Fibroblast of skin of left biceps (primary cell): ENCODE results near the gene ZNRF3.
"Not testable (repeated sequence)": the region's sequence is repeated elsewhere in the genome, so short reads cannot be mapped to it uniquely, and the experiment has no call there.

ENCODE experiments used
- DNase-seq, 2 experiments: peaks; one replicate each; pipeline ENCODE4 v3.0.0-alpha.2; 2013; ENCODE audit warnings: low read depth in 2 of 2

Gene ZNRF3

GRCh38 chr22:28907311-28908008 lies 24.1 kb downstream of the ZNRF3 start:
- no peak for DNase-seq

- DNase-seq, result not testable (repeated sequence)
Observed at GRCh38 chr22:28908810-28909209, 25.4 kb downstream of the ZNRF3 start.

DNA sequence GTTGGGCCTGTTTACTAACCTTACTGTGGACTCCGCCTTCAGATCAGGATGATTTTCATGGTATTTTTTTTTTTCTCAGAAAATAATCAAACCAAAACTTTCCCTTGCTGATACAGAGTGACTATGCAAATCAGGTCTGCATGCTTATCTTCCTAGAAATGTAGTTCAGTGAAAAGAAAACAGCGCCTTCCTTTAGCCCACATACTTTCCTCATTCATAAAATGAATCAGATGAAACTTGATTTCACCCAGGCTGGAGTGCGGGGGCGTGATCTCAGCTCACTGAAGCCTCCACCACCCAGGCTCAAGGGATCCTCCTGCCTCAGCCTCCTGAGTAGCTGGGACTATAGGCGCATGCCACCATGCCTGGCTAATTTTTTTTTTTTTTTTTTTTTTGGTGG lies 26.0 kb downstream of the ZNRF3 start:
- DNase-seq, result no peak

DNA sequence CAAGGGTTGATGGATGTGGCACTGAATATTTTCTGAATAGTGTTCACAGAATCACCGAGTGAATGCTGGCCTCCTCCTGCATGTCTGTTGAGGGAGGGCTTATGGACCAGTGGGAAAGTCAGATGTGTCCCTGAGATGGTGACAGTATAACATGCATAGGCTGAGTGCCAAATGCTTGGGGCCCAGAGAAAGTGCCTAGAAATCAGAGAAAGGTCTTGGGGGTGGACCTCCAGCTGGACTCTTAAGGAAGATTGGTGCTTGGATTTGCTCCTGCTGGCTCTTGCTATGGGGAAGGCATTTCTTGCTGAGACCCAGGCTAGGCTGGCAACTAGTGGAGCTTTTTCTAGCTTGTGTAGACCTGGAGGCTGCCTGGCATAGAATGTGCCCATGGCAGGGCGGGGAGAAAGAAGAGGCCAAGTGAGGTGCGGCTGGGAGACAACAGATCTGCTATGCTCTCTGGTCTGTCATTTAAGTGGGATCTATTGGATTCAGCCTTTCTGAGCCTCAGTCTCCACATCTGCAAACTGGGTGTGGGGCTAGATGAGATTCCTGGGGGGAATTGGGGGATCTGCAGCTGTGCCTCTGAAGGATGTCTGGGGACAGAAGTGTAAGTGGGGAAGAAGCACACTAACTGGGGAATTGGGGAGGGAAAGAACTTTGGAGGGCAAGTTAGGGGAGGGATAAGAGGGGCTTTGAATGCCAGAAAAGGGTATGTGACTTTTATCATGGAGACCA lies 27.4 kb downstream of the ZNRF3 start:
- DNase-seq, result no peak

- no peak for DNase-seq
Observed at GRCh38 chr22:28911304-28911690, 27.9 kb downstream of the ZNRF3 start.

GRCh38 chr22:28911777-28912669 lies 28.7 kb downstream of the ZNRF3 start:
- peak in 1 of 2 experiments; percentile 13 for DNase-seq

DNA sequence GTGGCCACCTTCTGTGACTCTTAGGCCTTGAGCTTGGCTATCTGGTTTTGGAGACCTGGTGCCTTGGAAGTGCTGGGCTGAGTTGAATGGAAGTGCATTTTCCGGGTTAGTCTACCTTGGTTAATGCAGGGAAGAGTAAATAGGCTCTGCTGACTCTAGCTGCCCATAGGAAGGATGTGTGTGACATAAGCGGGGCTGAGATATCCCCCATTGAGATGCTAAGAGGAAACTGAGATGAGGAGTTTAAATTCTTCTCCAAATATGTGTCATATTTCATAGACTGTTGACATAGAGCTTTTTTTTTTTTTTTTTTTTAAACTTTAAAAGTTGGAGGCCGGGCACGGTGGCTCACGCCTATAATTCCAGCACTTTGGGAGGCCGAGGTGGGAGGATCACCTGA lies 30.8 kb downstream of the ZNRF3 start:
- DNase-seq, result no peak

- no peak for DNase-seq
Observed at GRCh38 chr22:28915969-28916368, 32.6 kb downstream of the ZNRF3 start.

- DNase-seq, result no peak
Observed at GRCh38 chr22:28917747-28918549, 34.6 kb downstream of the ZNRF3 start.

DNA sequence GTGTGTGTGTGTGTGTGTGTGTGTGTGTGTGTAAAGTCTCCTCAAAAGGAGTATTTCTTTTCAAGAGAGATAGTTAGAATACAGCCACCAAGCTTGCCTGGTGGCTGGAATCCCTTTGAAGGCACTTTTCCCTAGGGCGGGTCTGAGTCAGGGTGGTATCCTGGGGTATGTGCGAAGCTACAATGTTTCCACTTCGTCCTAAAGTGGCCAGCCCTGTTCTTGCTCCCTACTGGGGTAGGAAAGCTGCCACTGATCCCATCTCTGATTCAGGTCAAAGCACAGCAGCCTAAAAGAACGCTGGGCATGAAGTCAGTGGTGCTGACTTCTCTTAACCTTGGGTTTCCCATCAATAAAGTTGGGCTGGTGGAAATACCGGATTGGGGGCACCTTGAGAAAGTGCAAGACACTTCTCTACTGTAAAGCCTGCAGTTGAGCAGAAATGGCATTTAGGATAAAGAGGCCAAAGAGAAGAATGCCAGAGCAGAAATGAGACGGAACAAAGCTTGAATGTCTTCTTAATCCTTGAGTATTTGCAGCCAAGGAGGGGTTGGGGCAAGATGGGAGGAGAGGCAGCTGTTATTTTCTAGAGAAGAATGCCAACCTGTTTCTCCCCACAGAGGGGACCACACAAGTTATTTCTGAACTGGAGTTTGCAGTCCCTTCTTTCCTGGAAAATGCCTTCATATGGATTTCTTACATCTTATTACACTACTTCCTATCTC lies 35.3 kb downstream of the ZNRF3 start:
- DNase-seq, result no peak

DNA sequence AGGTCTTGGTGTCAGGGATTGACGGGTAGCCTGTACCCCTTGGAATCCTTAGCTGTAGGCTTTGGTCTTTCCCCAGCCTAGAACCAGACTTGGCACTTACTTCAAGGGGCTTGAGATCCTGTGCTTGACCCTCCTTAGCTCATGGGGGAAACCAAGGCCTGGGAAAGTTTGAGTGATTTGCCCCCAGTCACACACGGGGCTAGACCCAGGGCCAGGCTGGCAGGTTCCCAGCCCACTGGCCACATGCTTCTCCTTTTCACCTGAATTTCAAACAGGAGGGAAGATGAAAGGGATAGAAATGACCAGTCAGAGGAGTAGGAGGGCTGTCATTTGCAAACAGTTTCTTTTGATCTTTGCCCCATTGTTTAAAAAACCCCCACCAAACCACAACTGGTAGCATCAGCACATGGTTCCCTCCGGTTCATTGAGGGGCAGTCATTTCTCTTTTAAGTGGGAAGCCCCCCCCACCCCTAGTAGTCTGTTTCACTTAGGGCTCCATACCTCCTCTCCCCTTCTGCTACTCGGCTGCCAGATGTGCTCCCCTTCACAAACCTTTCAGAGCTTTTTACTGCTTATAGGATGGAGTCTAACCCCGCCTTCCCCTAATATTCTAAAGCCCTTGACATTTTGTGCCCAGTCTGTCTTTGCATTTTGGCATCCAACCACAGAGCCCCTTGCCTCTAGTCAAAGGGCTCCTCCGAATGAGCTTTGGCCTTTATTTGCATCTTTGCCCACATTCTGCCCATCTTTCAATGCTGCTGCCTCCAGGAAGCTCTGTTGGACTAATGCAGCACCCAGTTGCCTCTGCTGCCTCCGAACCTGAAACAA lies 37.6 kb downstream of the ZNRF3 start:
- no peak for DNase-seq

- DNase-seq, result no peak
Observed at GRCh38 chr22:28921585-28921879, 38.2 kb downstream of the ZNRF3 start.

DNA sequence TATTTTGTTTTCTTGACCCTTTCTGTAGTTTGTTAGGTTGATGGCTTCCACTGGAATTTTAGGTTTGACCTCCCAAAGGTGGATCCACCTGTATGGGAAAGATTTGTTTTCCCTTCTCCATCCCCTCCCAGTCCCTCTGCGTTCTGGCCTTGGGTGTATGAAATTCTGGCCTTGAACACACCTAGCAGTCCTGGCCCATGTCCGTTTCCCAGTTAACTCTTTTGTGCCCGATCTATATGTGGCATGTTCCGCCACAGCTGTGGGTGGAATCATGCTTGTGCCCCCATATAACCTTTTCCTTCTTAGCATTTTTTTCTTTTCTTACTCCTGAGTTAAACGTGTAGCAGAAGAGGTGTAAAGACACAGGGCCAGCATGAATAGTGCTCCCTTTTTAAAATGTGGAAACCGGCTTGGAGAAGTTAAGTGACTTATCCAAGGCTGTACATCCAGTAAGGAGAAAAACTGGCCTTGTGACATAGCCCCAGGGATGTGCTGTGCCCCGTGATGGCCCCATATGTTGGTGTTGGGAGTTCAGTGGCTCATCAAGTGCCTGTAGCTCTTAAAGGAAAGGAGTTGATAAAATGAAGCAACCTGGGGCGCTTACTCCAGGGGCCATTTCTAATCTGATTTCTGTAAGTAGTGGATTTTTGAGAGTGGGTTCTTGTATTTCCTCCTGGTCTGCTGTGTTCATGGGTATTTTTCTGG lies 39.3 kb downstream of the ZNRF3 start:
- DNase-seq, result no peak

- no peak for DNase-seq
Observed at GRCh38 chr22:28923826-28924732, 40.7 kb downstream of the ZNRF3 start.

DNA sequence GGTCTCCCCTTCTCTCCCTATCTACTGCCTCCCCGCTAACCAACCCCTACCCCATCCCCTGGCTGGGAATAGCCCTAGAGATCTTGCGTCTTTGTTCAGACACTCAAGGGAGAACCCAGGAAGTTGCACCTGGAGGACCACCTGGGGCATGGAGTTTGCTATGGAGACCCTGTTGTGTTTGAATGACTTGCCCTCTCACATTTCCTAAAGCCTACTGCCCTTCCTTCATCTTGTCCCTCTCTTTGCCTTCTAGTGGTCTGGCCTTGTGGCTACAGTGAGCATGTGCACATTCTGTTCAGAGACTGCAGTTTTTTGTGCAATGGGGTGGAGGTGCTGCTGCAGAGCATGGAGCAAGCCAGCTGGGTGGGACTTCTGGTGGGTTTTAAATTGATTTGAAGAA lies 42.5 kb downstream of the ZNRF3 start:
- DNase-seq, result no peak

GRCh38 chr22:28927630-28928029 lies 44.3 kb downstream of the ZNRF3 start:
- no peak for DNase-seq

GRCh38 chr22:28929197-28929596 lies 45.8 kb downstream of the ZNRF3 start:
- DNase-seq, result no peak

DNA sequence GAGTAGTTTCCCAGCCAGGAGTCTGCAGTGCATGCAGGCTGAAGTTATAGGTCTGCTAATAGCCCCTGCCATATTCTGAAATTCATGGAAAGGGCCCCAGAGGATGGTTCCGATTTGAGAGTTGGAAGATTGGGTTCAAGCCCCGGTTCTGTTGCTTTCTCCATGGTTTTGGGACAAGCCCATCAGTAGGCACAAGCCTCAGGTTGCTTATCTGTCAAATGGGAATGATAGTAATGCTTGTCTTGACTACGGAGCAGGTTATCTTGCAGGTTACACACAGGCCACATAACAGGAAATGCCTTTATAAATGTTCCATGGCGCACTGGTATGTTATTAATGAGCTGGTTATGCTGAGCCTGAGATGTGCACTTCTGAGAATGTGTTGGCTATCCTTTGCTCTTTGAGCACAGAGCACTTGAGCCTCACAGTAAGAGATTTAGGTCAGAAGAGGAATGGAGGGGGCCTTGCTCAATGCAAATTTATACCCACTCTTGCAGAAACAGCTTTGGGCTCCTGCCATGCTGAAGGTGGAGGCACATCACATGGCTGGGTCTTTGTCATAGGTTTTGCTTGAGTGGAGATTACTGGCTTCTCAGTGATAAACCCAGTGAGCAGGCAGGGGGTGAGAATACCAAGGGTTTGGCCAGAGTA lies 47.1 kb downstream of the ZNRF3 start:
- no peak for DNase-seq
